Measurements from ENCODE around the gene HS3ST5. TPM values are rescaled to one million over a fixed set of nuclear protein-coding genes. Genes with fewer than 3 reads are reported as not detected.

HS3ST5 gene
- total and polyA plus RNA-seq, 2 donors (not counting 3 experiments of a cell fraction or from before 2014, with no cell fraction given) = not detected

GRCh38 chr6:114260810-114261209 lies 82.0 kb downstream of the HS3ST5 start:
- Histone ChIP-seq H3K9me1 (replicated peaks; ENCODE audit: control insufficient read depth, extremely low read depth, insufficient read depth, low read length) (no peaks in the 10 kb centered on the region), H4K20me1 (replicated peaks; ENCODE audit: control insufficient read depth, extremely low read depth, insufficient read depth, low read length) (no peaks in the 10 kb centered on the region), H3K4me1 (ENCODE audit: control insufficient read depth, extremely low read depth, insufficient read depth, low read length) (no peaks in the 10 kb centered on the region), H3K27ac (ENCODE audit: insufficient read depth, low read depth, low read length) (no peak overlapping the region), H3K27me3 (ENCODE audit: control insufficient read depth in 2 of 2, insufficient read depth in 2 of 2, low read length in 2 of 2) (no peaks in the 10 kb centered on the region), H2AFZ (ENCODE audit: low read depth, low read length) (no peak overlapping the region), H3K79me2 (ENCODE audit: control insufficient read depth, insufficient read depth, low read length) (no peaks in the 10 kb centered on the region), H3K9me3 (replicated peaks; ENCODE audit: control insufficient read depth, insufficient read depth, low read length) (no peaks in the 10 kb centered on the region), H3K4me2 (ENCODE audit: insufficient read depth, low read length) (no peak overlapping the region), H3K36me3 (ENCODE audit: control insufficient read depth in 2 of 2, extremely low read depth in 1 of 2, insufficient read depth in 2 of 2, low read length in 2 of 2) (no peaks in the 10 kb centered on the region), H3K4me3 (replicated peaks in 1 of 3; ENCODE audit: insufficient read depth in 1 of 3, low read depth in 1 of 3, low read length in 3 of 3) (no peak overlapping the region), H3K9ac (replicated peaks; ENCODE audit: extremely low read depth, insufficient read depth, low read length) (no peak overlapping the region)
- ChIA-PET CTCF (no interaction called here), POLR2A (no interaction called here)
- dilution Hi-C loops (cut with MboI; ENCODE audit: extremely low pct_ligation_motif_present, low sequenced_read_pairs) (no loop called here), intact Hi-C loops (cut with micrococcal nuclease) (no loop called here)
- BruUV-seq (replicated peaks) = no TSS peak
- FAIRE-seq (no peak), DNase-seq (ENCODE audit: low read depth, low spot score) (no peak)
- TF ChIP-seq FOS (IDR thresholded peaks at IDR 0.05; ENCODE audit: borderline replicate concordance, insufficient read depth, low read length) = no peak
- TF ChIP-seq POLR2A (IDR thresholded peaks at IDR 0.05; ENCODE audit: low read depth, low read length) = no peak
- TF ChIP-seq, protein P1, sequence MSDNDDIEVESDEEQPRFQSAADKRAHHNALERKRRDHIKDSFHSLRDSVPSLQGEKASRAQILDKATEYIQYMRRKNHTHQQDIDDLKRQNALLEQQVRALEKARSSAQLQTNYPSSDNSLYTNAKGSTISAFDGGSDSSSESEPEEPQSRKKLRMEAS (IDR thresholded peaks at IDR 0.05; ENCODE audit: insufficient read depth, insufficient read length) = no peak
- no peak for TF ChIP-seq GATA2 (IDR thresholded peaks at IDR 0.05; ENCODE audit: insufficient read depth, insufficient read length, low read depth, low read length)
- TF ChIP-seq JUN (IDR thresholded peaks at IDR 0.05; ENCODE audit: borderline replicate concordance, insufficient read depth, insufficient read length, low read depth) = no peak
- TF ChIP-seq POLR2AphosphoS5 (IDR thresholded peaks at IDR 0.05; ENCODE audit: insufficient read depth, low read depth, low read length) = no peak
- no peak for TF ChIP-seq MYC (IDR thresholded peaks at IDR 0.05; ENCODE audit: low read depth, low read length)
- no peak for TF ChIP-seq EZH2 (IDR thresholded peaks at IDR 0.05; ENCODE audit: borderline replicate concordance, low read depth, low read length, severe bottlenecking)
- TF ChIP-seq, protein P2, sequence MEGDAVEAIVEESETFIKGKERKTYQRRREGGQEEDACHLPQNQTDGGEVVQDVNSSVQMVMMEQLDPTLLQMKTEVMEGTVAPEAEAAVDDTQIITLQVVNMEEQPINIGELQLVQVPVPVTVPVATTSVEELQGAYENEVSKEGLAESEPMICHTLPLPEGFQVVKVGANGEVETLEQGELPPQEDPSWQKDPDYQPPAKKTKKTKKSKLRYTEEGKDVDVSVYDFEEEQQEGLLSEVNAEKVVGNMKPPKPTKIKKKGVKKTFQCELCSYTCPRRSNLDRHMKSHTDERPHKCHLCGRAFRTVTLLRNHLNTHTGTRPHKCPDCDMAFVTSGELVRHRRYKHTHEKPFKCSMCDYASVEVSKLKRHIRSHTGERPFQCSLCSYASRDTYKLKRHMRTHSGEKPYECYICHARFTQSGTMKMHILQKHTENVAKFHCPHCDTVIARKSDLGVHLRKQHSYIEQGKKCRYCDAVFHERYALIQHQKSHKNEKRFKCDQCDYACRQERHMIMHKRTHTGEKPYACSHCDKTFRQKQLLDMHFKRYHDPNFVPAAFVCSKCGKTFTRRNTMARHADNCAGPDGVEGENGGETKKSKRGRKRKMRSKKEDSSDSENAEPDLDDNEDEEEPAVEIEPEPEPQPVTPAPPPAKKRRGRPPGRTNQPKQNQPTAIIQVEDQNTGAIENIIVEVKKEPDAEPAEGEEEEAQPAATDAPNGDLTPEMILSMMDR (IDR thresholded peaks at IDR 0.05; ENCODE audit: extremely low read depth in 1 of 2, insufficient read depth in 1 of 2, low read depth in 1 of 2, low read length in 2 of 2) = no peak
